HG03064 (cell line): ENCODE data around the gene SPATA31A5.
"Not testable (repeated sequence)": the region's sequence is repeated elsewhere in the genome, so short reads cannot be mapped to it uniquely, and the experiment has no call there.

Experiments
- ATAC-seq: cut with Tn5 transposase; IDR thresholded peaks from one replicate; pipeline ENCODE4 v1.9.1; 2021; ENCODE audit warnings: low read depth; ENCODE audit not compliant: unreplicated experiment

SPATA31A5 gene

DNA sequence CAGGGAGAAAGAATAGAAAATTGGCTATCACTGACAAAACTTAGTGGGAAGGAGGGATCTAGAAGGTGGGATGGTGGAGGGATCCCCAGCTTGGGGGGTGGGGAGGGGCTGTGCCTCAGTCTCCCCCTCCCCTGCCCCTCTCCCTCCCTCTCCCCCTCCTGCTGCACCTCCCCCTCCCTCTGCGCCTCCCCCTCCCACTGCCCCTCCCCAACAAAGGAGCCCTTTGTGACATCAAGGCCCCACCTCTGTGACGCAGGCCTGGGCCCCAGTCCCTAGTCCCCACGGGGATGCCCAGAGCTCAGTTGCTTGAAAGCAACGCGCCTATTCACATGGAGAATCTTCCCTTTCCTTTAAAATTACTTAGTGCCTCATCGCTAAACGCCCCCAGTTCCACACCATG, at the start of gene SPATA31A5:
Gene SPATA31A5 (plus strand): TSS at position 301 of the 400 bp plus-strand sequence. CDS start 29 bp downstream, at position 330.
- not testable (repeated sequence) for ATAC-seq

DNA sequence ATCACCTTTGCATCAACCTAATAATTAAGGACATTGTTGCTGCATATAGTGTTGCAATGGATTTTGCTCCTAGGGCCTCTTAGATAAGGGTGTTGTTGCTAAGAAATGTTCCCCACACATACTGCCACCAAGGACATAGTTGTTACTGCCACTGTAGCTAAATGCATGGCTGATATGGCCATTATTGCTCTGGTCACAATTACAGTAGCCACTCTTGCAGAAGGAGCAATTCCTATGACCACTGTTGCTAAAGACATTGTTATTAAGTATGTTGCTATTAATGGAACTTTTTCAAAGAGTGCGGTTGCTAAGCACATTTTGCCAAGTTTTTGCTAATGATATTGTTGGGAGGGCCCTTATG, 48.8 kb downstream of the SPATA31A5 start:
- ATAC-seq: not testable (repeated sequence)

DNA sequence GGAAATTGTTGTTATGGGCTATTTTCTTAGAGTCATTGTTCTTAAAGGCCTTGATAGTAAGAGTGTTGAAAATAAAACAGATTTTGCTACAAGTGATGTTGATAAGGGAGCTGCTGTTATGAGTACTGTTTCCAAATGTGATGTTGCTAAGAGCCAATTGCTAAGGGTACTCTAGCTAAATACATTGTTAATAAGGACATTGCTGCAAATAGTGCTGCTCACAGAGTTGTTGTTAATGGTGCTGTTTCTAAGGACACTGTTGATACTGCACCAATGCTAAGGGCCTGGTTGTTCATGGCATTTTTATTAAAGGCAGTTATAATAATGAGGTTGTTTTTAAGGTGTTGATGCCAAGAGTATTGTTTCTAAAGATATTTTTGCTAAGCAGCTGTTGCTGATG, 52.2 kb downstream of the SPATA31A5 start:
- not testable (repeated sequence) for ATAC-seq
